ENCODE results near the gene FKRP.
"Not testable (repeated sequence)": the region's sequence is repeated elsewhere in the genome, so short reads cannot be mapped to it uniquely, and the experiment has no call there.

FKRP gene, protein sequence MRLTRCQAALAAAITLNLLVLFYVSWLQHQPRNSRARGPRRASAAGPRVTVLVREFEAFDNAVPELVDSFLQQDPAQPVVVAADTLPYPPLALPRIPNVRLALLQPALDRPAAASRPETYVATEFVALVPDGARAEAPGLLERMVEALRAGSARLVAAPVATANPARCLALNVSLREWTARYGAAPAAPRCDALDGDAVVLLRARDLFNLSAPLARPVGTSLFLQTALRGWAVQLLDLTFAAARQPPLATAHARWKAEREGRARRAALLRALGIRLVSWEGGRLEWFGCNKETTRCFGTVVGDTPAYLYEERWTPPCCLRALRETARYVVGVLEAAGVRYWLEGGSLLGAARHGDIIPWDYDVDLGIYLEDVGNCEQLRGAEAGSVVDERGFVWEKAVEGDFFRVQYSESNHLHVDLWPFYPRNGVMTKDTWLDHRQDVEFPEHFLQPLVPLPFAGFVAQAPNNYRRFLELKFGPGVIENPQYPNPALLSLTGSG

DNA sequence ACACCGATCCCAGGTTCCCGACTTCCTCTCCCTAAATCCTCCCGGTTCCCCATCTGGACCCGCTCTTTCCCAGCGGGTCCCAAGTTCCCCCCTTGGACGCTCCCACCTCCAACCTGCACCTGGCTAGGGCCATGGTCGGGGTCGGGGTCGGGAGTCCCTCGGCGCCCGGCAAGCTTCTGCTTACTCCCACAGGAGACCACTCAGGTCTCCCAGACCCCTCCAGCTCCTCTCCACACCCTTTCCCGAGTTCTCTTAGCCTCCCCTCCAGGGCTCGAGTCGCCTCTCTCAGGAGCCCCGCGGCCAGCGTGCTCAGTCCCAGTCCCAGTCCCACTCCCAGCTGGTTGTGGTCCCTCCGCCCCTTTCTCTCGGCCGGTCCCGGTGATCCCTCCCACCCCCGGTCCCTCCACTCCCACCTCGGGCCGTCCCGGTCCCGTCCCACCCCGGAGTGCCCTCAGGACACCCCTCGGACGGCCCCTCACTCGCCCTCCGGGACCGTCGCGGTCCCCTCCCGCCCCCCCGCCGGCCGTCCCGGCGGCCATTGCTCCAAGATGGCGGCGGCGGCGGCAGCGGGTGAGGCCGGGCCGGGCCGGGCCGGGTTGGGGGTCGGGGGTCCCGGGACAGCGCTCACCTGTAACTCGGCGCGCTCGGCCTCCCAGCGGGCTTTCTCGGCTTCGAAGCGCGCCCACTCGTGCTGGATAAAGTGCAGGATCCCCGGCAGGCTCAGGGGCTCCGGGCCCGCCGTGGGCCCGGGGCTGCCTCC is at the start of gene FKRP:
FKRP (plus strand) TSS at position 537 of the 760 bp plus-strand sequence. CDS start 9,394 bp downstream, outside the sequence.
- peak; percentile 28 for DNase-seq

DNA sequence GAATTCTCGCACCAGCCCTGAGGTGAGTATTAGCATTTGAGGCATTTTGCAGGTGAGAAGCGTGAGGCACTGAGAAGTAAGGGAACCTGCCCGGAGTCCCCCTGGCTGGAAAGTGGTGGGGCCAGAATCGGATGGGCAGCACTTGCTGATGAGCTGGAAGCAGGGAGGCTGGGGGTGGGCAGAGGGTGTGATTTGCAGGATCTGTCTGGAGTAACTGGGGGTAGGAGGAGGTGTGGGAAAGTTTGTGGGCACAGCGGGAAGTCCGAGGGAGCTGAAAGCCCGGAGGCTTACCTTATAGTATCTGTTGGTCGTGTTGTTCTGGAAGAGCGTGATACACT is 49.0 kb upstream of the FKRP start:
- DNase-seq, result no peak

DNA sequence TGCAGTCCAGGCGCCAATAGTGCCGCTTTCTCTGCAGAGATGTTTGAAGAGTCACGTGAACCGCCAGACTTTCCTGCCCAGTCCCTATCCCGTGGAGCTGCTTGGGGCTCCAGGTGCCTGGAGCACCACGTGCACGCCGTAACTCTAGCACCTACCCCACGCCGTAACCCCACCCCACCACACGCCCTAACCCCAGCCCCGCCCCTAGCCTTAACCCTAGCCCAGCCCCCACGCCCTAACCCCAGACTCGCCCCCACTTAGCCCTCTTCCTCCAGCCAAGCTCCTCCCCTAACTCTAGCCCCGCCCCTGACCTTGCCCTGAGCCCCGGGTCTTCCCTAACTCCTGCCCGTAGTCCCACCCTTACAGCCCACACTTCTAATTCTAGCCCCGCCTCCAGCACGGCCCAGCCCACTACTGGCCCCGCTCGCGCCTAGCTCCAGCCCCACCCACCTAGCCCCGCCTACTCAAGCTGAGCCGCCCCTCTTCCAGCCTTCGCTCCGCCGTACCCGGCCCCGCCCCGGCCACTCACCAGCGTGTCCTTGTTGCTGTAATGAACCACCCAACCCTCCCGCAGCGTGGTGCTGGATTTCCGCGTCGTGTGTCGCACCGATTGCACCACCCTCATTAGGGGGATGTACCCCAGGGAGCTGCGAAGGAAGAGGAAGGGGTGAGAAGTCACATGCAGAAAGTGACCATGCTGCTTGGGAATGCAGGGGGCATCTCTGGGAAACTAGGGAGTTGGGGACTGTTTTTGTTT is 48.5 kb upstream of the FKRP start:
- no peak for DNase-seq

DNA sequence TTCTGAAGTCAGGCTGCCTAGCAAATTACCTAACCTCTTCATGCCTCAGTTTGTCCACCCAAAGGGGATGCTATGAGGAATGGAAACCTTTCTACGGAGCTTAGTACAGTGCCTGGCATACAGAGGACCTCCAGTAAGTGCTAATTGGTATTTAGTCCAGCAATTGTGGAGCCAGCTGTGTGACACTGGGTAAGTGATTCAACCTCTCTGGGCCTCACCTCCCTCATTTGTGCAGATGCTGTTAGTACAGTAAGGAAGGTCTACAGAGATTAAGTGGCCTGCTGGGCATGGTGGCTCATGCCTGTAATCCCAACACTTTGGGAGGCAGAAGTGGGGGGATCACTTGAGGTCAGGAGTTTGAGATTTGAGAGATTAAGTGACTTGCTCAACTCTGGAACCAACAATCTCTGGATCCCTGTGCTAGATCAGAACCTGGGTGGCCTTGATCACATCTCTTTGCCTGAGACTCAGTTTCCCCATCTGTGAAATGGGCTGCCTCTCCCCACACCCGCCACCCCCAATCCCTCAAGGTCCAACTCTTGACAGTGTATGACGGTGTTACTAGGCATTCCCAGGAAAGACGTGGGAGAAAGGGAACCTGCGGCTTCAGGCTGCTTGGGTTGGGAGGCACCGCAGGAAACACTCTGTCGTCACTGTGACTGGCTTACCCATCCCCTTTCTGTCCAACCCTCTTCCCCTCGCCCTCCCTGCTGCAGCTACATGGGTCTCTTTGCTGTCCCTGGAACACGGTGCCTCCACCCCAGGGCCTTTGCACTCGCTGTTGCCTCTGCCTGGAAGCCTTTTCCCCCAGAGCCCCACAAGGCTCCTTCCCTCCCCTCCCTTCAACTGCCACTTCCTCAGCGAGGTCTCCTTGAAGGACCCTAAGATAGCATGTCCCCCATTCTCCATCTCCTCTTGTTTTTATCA is 47.2 kb upstream of the FKRP start:
- no peak for DNase-seq

DNA sequence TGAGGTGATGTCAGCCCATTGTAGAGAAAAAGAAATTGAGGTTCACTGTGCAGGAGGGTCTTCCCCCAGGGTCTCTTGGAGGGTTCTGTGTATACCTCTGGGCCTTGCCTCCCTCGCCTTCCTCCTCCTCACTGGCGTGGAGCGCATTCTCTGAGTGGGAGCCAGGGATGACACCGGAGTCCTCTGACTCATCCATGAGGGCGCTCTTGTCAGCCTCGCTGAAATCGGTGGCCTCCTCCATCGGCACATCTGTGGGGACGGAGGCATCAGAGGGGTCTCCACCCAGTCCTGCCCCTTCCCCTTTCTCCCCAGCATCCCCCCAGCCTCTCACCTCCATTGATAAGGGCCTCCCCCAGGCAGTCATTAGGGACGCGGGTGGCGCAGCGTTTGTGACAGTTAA is 45.2 kb upstream of the FKRP start:
- no peak for DNase-seq

DNA sequence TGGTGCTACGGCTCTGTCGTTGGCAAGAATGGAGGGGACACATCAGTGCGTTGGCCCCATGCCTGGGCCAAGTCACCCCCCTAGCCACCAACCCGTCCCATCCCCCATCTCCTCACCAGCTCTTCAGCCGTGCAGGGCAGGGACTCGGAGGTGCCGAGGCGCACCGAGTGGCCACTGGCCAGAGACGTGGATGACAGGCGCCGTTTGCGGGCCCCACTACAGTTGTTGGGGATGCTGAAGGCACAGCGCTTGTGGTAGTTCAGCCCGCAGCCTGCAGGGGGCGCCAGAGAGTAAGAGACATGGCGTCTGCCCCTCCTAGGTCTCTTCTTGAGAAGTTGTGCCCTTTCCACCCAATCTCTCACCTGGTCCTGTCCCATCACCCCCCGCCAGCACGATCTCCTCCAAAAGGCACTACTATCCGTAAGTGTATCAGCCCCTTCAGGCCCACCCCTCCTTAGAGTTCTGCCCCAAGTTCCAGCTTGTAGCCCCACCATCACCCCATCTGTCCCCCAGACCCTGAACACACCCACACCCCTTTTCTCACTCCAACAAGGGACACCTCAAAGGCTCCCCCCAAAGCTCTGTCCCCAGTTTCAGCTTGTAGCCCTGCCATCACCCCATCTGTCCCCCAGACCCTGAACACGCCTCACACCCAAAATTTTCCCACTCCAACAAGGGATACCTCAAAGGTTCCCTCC is 41.3 kb upstream of the FKRP start:
- peak; percentile 87 for DNase-seq

DNA sequence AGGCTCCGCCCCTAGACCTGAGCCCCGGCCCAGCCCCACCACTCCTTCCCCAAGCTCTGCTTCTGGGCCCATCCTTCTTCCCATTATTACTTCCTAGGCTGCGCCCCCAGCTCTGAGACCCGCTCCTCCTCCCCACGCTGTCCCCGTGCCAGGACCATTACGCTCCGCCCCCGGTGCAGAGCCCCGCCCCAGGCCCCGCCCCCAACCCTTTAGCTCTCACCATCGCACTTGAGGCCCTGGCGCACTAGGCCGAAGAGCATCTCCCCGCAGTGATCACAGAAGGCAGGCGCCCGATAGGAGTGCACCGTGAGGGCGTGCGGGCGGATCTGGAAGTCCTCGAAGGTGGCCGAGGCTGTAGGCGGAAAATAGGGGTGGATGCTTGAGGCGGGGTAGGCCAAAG is 35.2 kb upstream of the FKRP start:
- no peak for DNase-seq

DNA sequence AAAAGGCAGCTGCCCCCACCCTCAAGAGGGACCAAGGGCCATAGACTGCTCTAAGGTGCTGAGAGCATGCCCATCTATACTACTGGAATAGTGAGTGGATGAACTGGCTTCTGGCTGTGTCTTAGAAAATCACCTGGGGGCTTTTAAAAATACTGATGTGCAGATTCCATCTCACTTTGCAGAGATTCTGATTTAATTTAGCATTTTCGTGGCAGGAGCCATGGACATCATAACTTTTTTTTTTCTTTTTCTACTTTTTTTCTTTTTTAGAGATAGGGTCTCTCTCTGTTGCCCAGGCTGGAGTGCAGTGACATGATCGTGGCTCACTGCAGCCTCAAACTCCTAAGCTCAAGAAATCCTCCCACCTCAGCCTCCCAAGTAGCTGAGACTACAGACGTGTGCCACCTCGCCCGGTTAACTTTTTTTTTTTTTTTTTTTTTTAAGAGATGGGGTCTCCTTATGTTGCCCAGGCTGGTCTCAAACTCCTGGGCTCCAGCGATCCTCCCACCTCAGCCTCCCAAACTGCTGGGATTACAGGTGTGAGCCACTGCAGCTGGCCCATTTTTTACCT is 33.0 kb upstream of the FKRP start:
- not testable (repeated sequence) for DNase-seq

DNA sequence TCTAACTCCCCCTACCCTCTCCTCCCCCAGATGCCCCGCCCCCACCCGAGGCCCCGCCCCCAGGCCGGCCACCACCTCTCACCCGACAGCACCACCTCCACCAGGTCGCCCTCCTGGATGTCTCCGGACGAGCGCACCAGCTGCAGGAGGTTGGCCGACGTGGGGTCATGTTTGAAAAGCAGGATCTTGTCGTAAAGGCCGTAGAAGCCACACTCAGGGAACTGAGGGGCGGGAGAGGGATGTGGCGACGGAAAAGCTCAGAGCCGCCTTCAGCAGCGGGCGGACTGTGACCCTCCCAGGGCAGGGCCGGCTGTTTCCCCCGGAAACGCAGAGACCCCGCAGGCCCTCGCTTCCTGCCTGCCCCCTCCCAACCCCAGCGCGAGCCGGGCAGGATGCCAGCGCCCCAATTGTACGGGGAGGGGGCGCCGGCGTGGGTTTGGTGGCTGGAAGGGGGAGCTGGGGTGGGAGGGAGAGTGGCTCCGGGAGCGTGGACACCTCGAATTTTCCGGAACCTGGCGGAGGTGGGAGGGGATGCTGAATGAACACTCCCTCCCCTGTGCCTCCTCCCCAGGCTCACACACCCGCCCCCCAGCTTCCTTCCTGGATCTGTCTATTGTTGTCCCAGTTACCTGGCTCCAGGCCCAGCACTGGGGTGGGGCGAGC is 31.9 kb upstream of the FKRP start:
- DNase-seq, result peak; percentile 66

DNA sequence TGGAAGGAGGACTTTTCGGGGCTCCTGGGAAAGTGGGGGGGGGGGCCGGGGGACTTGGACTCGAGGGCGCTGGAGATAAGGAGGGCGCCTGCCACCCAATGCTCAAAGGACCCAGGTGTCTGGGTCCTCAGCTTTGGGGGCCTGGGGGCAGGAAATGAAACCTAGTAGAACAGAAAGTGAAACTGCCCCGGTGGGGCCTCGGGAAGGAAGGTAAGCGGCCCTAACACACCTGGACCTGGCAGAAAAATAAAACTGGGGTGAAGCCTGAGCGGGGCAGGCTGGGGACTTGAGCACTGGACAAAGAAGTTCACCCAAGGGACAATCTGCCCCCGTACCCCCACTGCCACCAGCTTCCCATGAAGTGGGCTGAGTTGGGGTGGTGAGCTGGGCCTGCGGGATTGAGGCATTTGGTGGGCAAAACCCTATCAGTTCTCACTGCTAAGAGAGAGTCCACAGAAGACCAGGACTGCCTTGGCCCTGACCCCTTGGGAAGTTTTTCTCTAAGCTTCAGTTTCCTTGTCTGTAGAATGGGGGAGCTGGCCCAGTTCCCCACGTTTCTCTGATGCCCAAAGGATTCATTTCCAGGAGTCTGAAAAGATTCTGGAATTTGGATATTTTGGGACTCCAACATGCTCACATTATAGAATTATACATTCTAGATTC is 31.3 kb upstream of the FKRP start:
- peak; percentile 59 for DNase-seq

DNA sequence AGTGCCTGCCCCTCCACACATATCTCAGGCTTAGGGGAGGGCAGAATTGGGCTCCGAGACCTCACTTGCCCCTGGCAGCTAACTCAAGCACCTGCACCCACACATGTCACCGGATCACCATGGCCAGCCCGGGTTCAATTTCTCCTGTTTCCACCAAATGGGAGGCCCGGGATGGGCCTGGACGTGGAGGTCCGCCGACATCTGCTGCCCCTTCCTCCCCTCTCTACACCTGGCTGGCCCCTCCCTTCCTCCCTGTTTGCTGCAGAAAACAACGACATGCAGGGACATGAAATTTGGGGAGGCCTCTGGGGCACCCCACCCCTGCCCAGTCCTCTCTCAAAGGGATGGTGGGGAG is 30.3 kb upstream of the FKRP start:
- no peak for DNase-seq

DNA sequence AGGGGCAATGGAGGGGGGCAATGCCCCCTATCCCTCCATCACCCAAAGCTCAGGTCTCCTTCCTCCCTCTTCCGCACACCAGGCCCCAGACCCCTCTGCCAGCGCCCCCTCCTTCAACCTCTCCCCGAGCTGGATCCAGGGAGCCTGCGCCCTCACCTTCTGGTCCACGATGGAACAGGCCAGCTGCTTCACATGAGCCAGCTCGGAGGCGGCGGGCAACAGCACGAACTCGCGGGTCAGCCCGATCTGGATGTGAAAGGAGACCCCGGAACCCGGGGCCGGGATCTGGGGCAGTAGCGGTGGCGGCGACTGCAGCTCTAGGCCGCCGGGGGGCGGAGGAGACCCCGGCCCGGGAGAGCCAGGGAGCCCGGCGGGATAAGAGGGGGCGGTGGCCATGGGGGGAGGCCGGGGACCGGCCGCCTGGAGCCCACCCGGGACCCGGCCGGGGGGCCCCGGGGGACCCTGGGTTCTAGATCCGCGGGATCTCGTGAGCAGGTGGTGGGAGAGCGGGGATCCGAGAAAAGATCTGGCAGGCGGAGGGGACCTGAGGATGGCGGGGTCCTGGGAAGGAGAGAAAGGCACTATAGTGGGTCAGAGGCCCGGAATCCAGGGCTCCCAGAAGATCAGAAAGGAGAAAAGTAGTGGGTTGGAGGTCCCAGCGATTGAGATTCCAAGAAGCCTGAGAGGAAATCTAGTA is 29.7 kb upstream of the FKRP start:
- DNase-seq, result no peak

DNA sequence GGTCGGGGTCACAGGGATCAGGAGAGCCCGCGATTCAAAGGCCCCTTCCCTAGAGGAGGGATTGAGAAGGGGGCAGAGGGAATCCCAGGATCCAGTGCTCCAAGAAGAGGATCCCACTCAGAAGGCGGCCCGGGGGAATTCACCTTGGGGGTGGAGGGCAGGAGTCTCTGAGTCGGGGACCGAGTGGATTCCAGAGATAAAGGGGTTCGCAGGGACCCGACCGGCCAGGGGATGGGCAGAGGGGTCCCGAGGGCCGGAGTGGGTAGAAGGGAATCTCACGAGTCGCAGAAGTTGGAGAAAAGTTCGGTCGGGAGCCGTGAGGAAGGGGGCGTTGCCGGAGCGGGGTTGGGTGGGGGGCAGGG is 29.2 kb upstream of the FKRP start:
- no peak for DNase-seq

DNA sequence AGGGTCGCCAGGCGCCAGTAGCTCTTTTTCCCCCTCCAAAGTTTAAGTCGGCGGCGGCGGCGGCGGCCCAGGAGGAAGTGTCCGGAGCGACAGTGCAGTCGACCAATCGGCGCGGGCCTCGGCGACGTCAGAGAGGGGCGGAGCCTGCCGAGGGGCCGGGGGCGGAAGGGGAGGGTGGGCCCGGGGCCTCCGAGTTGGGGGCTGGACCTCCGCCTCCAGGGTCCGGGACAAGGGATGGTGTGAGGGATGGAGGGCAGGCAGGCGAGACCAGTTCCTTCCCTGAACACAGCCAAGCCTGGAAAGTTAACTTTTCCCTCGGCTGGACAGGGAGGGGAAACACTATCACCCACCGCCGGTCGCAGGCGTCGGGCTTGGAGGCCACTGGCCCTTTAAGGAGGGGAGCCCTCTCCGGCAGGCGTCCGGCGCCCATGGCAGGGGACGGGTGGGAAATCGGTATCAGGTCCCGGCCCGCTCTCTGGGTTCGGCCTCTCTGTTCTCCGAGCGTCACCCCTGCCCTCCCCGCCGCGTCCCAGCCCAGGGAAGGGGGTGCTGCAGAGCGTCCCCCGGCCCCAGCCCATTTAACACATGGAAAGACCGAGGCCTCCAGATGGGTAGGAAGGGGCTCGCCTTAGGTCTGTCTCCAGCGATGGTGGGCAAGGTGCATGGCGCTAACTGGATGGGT is 28.7 kb upstream of the FKRP start, which contains the start of gene PRKD2:
PRKD2 (minus strand) TSS at position 81 of the 682 bp plus-strand sequence. CDS start 744 bp downstream, outside the sequence.
- peak; percentile 88 for DNase-seq

DNA sequence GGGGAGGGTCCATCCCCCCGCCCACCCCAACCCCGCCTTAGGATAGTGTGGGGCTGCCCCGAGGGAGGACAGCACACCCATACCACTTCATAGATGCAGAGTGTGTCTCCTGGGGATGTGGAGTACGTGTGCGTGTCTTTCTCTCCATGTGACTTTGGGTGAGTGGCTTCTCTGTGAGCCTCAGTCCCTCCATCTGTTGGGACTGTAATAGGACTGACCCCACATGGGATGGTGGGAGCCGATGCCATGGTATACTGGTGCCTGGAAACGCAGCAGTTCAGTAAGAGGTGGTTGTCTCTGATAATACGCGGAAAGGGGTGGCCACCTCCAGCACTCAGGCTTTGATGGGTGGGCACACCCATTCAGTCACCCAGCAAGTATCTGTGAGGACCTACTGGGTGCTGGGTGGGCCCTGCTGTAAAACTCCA is 28.1 kb upstream of the FKRP start:
- no peak for DNase-seq

DNA sequence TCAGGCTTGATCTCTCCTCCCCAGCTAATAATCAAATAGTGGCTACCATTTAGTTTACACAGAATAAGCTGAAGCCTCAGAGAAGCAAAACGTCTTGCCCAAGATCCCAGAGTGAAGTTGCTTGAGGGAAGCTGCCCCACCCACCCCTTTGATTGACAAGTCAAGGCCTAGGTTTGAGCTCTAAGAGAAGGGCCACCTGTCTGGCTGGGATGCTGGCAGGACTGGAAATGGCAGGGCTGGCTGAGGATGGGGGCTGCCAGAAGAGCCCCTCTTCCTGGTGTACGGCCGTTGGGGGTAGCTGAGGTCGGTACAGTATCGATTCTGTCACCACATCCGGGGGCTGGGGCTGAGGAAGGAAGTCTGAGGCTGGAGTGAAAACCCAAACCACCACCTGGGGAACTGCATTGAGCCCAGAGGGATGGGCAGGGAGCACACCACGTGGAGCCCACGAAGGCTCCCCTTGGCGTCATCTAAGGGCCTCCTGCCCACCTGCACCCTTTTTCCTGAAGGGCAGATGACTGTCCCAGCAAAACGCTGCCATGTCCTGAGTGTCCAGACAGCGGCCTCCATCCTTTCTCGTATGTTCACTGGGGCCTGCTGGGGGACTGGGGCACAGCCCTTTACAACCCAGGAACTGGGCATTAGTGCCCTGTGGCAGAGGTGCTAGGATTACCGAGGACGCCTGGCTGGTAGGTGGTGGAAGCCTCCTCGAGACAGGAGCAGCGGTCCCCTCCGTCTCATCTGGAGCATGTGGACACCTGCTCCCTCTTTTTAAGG is 27.5 kb upstream of the FKRP start:
- peak; percentile 34 for DNase-seq

DNA sequence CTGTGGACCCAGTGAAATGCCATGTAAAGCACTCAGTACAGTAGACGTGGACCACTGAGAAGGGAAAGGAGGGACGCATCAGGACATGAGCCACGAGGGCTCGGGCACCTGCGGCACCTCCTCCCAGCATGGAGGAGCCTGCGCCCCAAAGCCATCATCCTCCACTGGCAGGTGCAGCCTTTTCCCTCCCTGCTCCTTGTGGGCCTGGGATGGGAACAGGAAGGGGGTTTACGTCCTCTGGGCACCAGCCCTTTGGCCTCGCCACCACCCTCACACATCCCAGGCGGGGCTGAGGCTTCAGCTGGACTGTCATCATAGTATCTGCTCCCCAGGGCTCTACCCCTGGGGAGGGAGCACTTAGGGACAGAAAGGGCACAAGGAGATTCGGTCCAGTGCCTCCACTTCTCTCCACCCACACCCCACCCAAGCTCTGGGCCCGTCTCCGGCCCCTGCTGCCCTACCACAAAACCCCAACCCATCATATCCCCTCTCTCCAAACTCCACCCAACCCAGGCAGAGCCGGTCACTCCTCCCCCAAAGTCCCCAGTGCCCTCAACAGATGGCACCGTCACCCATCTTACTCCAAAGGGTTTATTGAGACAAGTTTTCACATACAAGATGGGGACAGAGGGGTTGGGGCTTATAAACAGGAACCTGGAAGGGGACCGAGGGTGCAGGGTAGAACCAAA is 26.8 kb upstream of the FKRP start:
- DNase-seq, result no peak

Data from activated T-cell treated with anti-CD3 and anti-CD28 coated beads for 4 hours (primary cell).